ENCODE data around the gene LRRC4C.
"Not testable (repeated sequence)": the region's sequence is repeated elsewhere in the genome, so short reads cannot be mapped to it uniquely, and the experiment has no call there.

LRRC4C gene

GRCh38 chr11:40186437-40187263 lies 1272.8 kb downstream of the LRRC4C start:
- peak in 49 of 56 donors; percentile 6 to 80 (median 59) for DNase-seq

GRCh38 chr11:40185793-40186192 lies 1273.7 kb downstream of the LRRC4C start:
- DNase-seq = no peak

GRCh38 chr11:40183073-40184064 lies 1276.1 kb downstream of the LRRC4C start:
- no peak for DNase-seq

DNA sequence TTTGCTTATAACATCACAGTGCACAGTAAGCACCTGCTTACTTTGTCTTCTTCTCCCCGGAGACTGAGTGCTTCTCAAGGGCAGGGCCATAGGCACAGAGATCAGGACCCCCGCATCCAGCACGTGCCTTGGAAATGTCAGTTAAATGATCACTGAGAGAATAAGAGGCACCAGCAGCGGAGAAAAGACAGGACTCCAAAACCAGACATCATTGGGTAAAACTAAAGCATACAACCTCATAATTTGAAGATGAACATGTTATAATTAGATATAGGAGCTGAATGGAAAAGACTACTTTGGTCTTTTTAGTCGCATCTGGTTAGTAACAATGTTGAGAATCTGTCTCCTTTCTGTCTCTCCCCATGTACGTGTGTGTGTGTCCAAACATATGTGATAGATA lies 1279.9 kb downstream of the LRRC4C start:
- no peak for DNase-seq

DNA sequence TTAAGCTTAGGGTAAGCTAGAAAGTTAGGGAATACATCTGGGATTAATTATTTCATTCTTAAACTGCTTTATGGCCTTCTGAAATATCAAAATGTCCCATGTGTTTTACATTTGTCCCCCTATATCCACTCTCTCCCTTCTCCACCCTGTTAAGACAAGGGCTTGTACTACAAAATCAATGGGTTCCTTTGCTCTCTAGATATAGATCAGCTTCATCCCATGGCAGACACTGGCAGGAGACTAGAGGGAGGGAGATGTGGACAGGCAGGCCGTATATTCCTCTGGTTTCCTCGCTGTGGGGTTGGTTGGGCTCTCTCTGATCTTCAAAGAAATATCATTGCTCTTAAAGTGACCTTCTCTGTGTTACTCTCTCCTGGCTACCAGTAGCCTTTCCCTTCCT lies 1281.0 kb downstream of the LRRC4C start:
- DNase-seq = no peak

GRCh38 chr11:40175980-40176379 lies 1283.5 kb downstream of the LRRC4C start:
- no peak for DNase-seq

DNA sequence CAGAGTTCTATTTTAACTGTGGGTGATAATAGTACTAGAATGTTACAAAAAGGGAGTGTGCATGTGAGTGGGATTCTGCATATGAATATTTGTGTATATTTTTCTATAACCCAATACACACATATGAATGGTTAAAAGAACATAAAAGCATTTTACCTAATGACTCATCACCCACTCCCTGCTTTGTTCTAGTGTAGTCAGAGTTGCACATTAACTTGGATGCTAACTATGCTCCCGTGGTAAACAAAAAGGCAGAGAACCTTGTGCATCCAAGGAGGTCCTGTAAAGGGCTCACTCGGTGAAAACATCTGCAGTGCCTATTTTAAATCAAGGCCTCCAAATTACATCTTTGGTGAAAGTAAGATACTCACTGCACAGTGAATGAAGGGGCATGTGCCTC lies 1289.4 kb downstream of the LRRC4C start:
- no peak for DNase-seq

GRCh38 chr11:40168414-40168813 lies 1291.0 kb downstream of the LRRC4C start:
- DNase-seq = no peak

DNA sequence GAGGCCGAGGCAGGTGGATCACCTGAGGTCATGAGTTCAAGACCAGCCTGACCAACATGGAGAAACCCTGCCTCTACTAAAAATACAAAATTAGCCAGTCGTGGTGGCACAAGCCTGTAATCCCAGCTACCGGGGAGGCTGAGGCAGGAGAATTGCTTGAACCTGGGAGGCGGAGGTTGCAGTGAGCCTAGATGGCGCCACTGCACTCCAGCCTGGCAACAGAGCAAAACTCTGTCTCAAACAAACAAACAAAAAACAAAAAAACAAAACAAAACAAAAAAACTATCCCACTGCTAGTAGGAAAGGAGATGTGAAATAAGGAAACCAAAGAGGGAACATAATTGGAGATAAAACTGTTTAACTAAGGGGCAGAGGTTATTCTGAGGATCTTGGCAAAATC lies 1291.6 kb downstream of the LRRC4C start:
- DNase-seq = not testable (repeated sequence)

- DNase-seq = no peak
Observed at GRCh38 chr11:40166892-40167291, 1292.6 kb downstream of the LRRC4C start.

DNA sequence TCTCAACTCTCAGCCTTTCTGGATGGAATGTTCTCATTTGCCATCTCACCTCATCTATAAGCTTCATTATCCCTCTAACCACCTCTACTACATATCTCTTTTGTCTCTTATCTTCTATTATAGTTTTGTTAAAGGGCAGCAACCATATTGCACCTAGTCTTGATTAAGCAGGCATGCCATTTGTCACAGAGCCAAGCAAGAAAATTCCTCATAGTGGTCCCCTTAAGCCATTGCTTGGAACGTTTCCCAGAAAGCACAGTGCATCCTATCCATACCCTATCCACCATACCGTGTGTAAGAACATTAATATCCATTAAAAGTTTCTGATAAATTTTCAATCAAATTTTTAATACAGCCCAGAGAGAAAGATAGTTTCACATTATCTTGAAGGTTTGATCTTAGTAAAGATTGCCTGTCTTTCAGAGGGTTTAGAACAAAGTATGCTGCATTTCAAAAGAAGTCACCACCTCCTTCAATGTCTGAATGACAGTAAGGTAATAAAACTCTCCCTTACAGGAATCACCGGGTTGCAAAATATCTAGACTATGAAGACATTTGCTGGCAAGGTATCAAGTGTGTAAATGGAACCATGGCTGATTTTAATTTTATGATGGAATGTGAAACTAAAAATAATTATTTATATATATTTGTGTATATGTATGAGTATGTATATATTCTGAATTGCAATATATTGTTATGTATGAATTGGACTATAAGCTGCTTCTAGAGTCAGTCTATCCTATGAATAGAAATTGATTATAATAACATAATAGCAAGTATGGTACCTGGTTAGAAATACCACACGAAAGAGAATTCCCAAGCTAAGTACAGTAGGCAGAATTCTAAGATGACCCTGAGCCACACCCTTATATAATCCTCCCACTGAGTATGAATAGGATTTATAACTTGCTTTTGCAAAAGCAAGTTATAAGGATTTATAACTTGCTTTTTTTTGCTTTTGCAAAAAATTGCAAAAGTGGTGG lies 1296.3 kb downstream of the LRRC4C start:
- DNase-seq = no peak

DNA sequence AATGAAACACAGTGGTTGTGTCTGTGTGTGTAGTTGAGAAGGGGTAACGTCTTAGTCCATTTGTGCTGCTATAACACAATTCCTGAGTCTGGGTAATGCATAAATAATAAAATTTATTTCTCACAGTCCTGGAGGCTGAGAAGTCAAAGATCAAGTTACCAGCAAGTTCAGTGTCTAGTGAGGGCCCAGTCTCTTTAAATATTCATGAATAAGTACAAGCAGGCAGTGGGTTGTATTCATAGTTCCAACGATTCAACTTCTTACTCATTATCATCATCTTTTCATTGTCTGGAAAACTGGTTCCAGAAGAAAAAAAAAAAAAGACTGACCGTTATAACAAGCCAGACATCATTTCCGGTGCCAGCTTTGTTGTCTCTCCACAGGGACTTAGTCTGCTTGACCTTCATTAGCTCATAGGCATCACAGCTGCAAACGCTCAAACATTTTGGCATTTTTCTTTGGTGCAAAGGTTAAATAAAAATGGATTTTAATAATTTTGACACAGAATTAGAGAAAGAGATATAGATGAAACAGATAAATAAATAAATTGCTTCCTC lies 1297.5 kb downstream of the LRRC4C start:
- peak in 3 of 56 donors; percentile 3 to 39 (median 7) for DNase-seq

- DNase-seq = no peak
Observed at GRCh38 chr11:40160418-40160817, 1299.0 kb downstream of the LRRC4C start.

GRCh38 chr11:40149721-40150120 lies 1309.7 kb downstream of the LRRC4C start:
- DNase-seq = no peak

GRCh38 chr11:40140560-40140959 lies 1318.9 kb downstream of the LRRC4C start:
- no peak for DNase-seq

DNA sequence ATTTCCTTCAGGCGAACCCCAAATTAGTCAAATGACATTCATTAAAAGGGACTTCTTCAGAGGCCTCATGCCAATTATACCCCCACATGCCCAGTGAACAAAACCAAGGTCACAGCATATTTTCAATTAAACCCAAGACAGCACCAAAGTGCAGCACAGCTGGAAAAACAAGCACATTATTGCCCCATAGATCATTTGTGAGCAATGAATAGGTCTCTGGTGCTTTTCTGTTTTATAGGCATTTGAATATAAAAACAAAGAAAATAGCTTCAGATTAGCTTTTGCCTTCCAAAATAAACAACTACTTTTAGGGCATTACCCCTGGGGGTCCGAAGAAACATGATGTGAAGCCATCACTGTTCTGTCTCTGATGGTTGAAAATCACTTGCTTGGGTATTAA lies 1319.9 kb downstream of the LRRC4C start:
- DNase-seq = no peak

GRCh38 chr11:40139066-40139465 lies 1320.4 kb downstream of the LRRC4C start:
- no peak for DNase-seq

GRCh38 chr11:40134820-40135570 lies 1324.5 kb downstream of the LRRC4C start:
- no peak for DNase-seq

DNA sequence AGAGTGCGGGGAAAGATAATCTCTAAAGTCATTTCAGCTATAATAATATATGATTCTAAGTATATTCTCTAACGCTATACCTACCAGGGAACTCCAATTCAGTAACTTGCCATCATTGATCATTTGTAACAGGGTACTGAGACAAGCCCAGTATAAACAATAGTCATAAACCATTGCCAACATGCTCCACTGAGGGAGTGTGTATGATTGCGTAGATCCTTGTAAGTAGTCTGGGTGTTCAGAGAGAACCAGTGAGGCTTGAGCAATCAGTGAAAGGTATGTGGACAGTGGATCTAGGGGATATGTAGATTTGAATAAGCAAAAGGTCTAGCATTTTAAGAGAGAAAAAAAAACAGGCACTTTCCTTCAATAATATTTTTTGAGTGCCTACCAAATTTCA lies 1326.0 kb downstream of the LRRC4C start:
- no peak for DNase-seq

GRCh38 chr11:40132912-40133311 lies 1326.5 kb downstream of the LRRC4C start:
- DNase-seq = no peak
